Right lobe of liver (tissue), 6 donors: ENCODE results near the gene PCID2. TPM values are rescaled to one million over a fixed set of nuclear protein-coding genes. Genes with fewer than 3 reads are reported as not detected.

Experiments
- ATAC-seq, 4 donors: fragments of 200-7000 bp; cut with Tn5 transposase; one replicate each; pipeline ENCODE4 v1.9.1; 2020; ENCODE audit warnings: mild to moderate bottlenecking in 4 of 4, moderate library complexity in 4 of 4
- DNase-seq, 3 donors: peaks; one replicate each; pipeline ENCODE4 v3.0.0-alpha.2; 2020
- H3K27ac ChIP-seq, 3 donors: fragments of 200-600 bp; one replicate each; pipeline ENCODE4 v1.8.0; 2022
- H3K27me3 ChIP-seq, 2 donors: fragments of 200-600 bp; one replicate each; pipeline ENCODE4 v1.8.0; 2022
- H3K36me3 ChIP-seq, 4 donors: fragments of 200-600 bp; sonication (generic) in 1 of 4; one replicate each; pipeline versions ENCODE4 v1.5.1 to v1.8.0; 2017 to 2022; ENCODE audit warnings: control low read depth in 1 of 4
- H3K4me1 ChIP-seq, 4 donors: fragments of 200-600 bp; sonication (generic) in 1 of 4; one replicate each; pipeline versions ENCODE4 v1.5.1 to v1.8.0; 2017 to 2022; ENCODE audit warnings: control low read depth in 1 of 4
- H3K4me3 ChIP-seq, 3 donors: fragments of 200-600 bp; one replicate each; pipeline ENCODE4 v1.8.0; 2022
- H3K9me3 ChIP-seq, 4 donors: fragments of 200-600 bp; sonication (generic) in 1 of 4; one replicate each; pipeline versions ENCODE4 v1.5.1 to v1.8.0; 2017 to 2022; ENCODE audit warnings: control low read depth in 1 of 4
- POLR2A ChIP-seq: fragments of 450-650 bp; IDR thresholded peaks from one replicate; pipeline ENCODE4 v1.6.1; 2017; ENCODE audit warnings: antibody characterized with exemption, mild to moderate bottlenecking
- WGBS: methylation state at CpG from one replicate; pipeline ENCODE4 v1.1.6; 2018; ENCODE audit warnings: low coverage, low lambda C conversion rate; ENCODE audit not compliant: insufficient coverage; ENCODE audit errors: missing lambda C conversion rate; 5-methylcytosine and 5-hydroxymethylcytosine counted together
- intact Hi-C, 2 donors: fragments of 100-400 bp; cut with DNase I; formaldehyde crosslinking; loops; one replicate each; pipeline versions ENCODE4 v1.11.2 to v1.14.1; 2022
- total RNA-seq, 6 experiments: library from RNA; depleted of rRNA in 2 of 6; stranded (reverse); fragments of >200 nt in 2 of 6; fragmentation: NEBNext Ultra II Directional in 3 of 6; extraction: Animal tissue kit (Norgen Biotek cat#: 25700) in 3 of 6; gene quantifications; one replicate each; pipeline versions ENCODE4 v1.1.0 to v1.2.4, GENCODE V29; 2016 to 2023
- TF ChIP-seq, protein P1 (sequence below), 4 donors: fragments of 200-600 bp in 3 of 4; fragments of 450-650 bp in 1 of 4; IDR thresholded peaks; one replicate each; pipeline versions ENCODE4 v1.5.1 to v1.8.0; 2016 to 2022; ENCODE audit warnings: antibody characterized with exemption in 4 of 4, mild to moderate bottlenecking in 2 of 4
- donor health status: DM: no; HTN: yes; CAD: no.
- donor health status: DM: no; HTN: no; CAD: no.
- donor health status: DM: no; HTN: no; CAD: no.
- donor health status: DM: no; HTN: yes; CAD: no.
- donor health status: DM: no; HTN: yes; CAD: no.

PCID2 gene
- total RNA-seq, 6 experiments from 2014 or later = 15.1 to 24.9 (median 19.4) TPM

GRCh38 chr13:113218586-113218985 is 10.1 kb upstream of the PCID2 start:
- ATAC-seq (no peak), DNase-seq (no peak)
- peaks cover 0 to 7% (median 0%) of the 10 kb centered on the region in 4 donors for H3K36me3 ChIP-seq
- no peak for TF ChIP-seq POLR2A
- TF ChIP-seq, protein P1, sequence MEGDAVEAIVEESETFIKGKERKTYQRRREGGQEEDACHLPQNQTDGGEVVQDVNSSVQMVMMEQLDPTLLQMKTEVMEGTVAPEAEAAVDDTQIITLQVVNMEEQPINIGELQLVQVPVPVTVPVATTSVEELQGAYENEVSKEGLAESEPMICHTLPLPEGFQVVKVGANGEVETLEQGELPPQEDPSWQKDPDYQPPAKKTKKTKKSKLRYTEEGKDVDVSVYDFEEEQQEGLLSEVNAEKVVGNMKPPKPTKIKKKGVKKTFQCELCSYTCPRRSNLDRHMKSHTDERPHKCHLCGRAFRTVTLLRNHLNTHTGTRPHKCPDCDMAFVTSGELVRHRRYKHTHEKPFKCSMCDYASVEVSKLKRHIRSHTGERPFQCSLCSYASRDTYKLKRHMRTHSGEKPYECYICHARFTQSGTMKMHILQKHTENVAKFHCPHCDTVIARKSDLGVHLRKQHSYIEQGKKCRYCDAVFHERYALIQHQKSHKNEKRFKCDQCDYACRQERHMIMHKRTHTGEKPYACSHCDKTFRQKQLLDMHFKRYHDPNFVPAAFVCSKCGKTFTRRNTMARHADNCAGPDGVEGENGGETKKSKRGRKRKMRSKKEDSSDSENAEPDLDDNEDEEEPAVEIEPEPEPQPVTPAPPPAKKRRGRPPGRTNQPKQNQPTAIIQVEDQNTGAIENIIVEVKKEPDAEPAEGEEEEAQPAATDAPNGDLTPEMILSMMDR (IDR thresholded peaks at IDR 0.05) = no peak
- WGBS = 68% methylated on average over 3 of the region's 3 CpGs
- no peak overlapping the region for H3K27ac ChIP-seq
- H3K9me3 ChIP-seq = no peaks in the 10 kb centered on the region
- intact Hi-C loops = no loop called here
- peaks cover 0 to 47% (median 19%) of the 10 kb centered on the region in 4 donors for H3K4me1 ChIP-seq
- H3K4me3 ChIP-seq = no peak overlapping the region
- H3K27me3 ChIP-seq = no peaks in the 10 kb centered on the region

- Histone ChIP-seq H3K4me1 (peaks cover 0 to 47% (median 19%) of the 10 kb centered on the region in 4 donors), H3K4me3 (no peak overlapping the region), H3K9me3 (no peaks in the 10 kb centered on the region), H3K27ac (peak overlapping the region in 1 of 3 donors; percentile 43), H3K36me3 (peaks cover 0 to 4% (median 0%) of the 10 kb centered on the region in 4 donors), H3K27me3 (no peaks in the 10 kb centered on the region)
- TF ChIP-seq POLR2A = no peak
- TF ChIP-seq, protein P1 (IDR thresholded peaks at IDR 0.05) = no peak
- no peak for DNase-seq
- peak in 3 of 4 donors; percentile 9 to 26 (median 18) for ATAC-seq
- WGBS = 22% methylated on average over 7 of the region's 7 CpGs
- intact Hi-C loops = no loop called here
Measured at GRCh38 chr13:113216254-113217048, 8.0 kb upstream of the PCID2 start.

GRCh38 chr13:113211774-113212173 is 3.3 kb upstream of the PCID2 start:
- H3K27me3 ChIP-seq = no peaks in the 10 kb centered on the region
- DNase-seq = no peak
- no peak overlapping the region for H3K4me3 ChIP-seq
- H3K4me1 ChIP-seq = peaks cover 0 to 39% (median 17%) of the 10 kb centered on the region in 4 donors
- no peak for ATAC-seq
- no peak overlapping the region for H3K27ac ChIP-seq
- 96% methylated on average over 8 of the region's 10 CpGs for WGBS
- intact Hi-C loops = no loop called here
- H3K36me3 ChIP-seq = peaks cover 0 to 8% (median 0%) of the 10 kb centered on the region in 4 donors
- H3K9me3 ChIP-seq = no peaks in the 10 kb centered on the region
- no peak for TF ChIP-seq POLR2A

DNA sequence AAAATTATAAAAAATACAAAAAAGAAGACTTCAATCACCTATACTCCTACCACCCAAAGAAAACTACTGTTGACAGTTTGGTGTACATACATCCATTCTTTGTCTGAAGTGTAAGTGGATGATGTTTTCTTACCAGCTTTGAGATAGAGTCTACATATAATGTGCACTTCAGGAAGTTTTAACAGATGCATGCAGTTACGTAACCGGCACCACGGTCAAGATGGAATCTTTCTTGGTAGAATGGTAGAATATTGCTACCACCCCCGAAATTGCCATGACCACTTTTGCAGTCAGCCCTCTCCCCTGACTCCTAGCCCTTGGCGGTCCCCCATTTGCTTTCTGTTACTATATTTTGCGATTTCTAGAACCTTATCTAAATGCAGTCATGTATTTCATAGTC is 2.4 kb upstream of the PCID2 start:
- 86% methylated on average over 5 of the region's 6 CpGs for WGBS
- Histone ChIP-seq H3K9me3 (no peaks in the 10 kb centered on the region), H3K4me3 (peak overlapping the region in 2 of 3 donors; percentile 79 to 98), H3K27me3 (no peaks in the 10 kb centered on the region), H3K4me1 (peaks cover 0 to 40% (median 18%) of the 10 kb centered on the region in 4 donors), H3K36me3 (peaks cover 0 to 8% (median 0%) of the 10 kb centered on the region in 4 donors), H3K27ac (no peak overlapping the region)
- DNase-seq (no peak), ATAC-seq (no peak)
- TF ChIP-seq, protein P1 (IDR thresholded peaks at IDR 0.05) = no peak
- no peak for TF ChIP-seq POLR2A
- intact Hi-C loops = no loop called here

DNA sequence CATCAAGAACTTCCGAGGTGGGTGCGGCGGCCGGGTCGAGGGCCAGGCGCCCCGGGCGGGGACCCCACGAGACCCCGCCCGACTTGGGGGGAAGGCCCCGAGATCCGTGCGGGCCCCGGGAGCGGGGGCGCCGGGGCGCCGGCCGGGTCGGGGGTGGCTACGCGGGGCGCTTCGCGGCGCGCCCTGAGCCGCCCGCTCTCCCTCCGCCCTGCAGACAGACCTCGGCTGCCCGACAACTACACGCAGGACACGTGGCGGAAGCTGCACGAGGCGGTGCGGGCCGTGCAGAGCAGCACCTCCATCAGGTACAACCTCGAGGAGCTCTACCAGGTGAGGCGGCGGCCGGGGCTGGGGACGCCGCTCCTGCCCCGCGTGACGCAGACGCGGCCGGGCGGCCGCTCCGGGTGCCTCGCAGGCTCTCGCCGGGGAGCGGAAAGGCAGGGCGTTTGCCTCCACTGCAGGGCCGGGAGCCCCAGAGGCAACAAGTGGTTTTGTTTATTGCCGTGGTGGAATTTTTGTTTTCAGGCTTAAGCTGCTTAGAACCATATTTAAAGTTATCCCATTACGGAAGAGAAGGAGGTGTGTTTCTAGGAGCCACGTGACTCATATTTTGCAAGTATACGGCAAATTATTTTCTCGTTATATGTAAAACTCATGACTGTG is 1.4 kb upstream of the PCID2 start:
- Histone ChIP-seq H3K27me3 (no peaks in the 10 kb centered on the region), H3K4me1 (peaks cover 0 to 49% (median 18%) of the 10 kb centered on the region in 4 donors), H3K4me3 (peak overlapping the region; percentile 79 to 98 (median 90)), H3K9me3 (no peaks in the 10 kb centered on the region), H3K27ac (peak overlapping the region; percentile 54 to 99 (median 86)), H3K36me3 (peaks cover 0 to 8% (median 0%) of the 10 kb centered on the region in 4 donors)
- TF ChIP-seq, protein P1 (IDR thresholded peaks at IDR 0.05) = no peak
- no peak for TF ChIP-seq POLR2A
- DNase-seq (peak; percentile 70 to 81 (median 74)), ATAC-seq (peak; percentile 24 to 47 (median 34))
- WGBS = 0% methylated on average over 12 of the region's 67 CpGs
- intact Hi-C loops = loop anchor here in 1 of 2 donors (5.0 kb wide), 1 partner anchor 53 kb away; the partner anchor contains the start of gene PROZ
